Calu3 (cell line): Measurements from ENCODE around the gene KRTAP9-6. TPM values are rescaled to one million over a fixed set of nuclear protein-coding genes. Genes with fewer than 3 reads are reported as not detected.

ENCODE experiments used
- BruUV-seq: library from RNA; stranded (reverse); fragments of 400-500 nt; replicated peaks from 2 replicates; lab custom pipeline; 2021; lab: Mats Ljungman, UMichigan
- CTCF ChIA-PET: fragments of 300-600 bp; sonication (Branson Sonifier 250); formaldehyde crosslinking; loops from one replicate; lab custom pipeline; 2022; ENCODE audit warnings: antibody characterized with exemption; lab: Charles Lee
- DNase-seq: peaks from one replicate; pipeline ENCODE4 v3.0.0; 2022
- H3K27ac Mint-ChIP-seq: one replicate; pipeline ENCODE4 v1.8.0; 2022; ENCODE audit warnings: mixed read lengths; ENCODE audit not compliant: unreplicated experiment
- H3K27me3 Mint-ChIP-seq: one replicate; pipeline ENCODE4 v1.8.0; 2022; ENCODE audit warnings: mixed read lengths; ENCODE audit not compliant: unreplicated experiment
- H3K36me3 Mint-ChIP-seq: one replicate; pipeline ENCODE4 v1.8.0; 2022; ENCODE audit warnings: mild to moderate bottlenecking, moderate library complexity, mixed read lengths; ENCODE audit not compliant: insufficient read depth, unreplicated experiment
- H3K4me1 Mint-ChIP-seq: one replicate; pipeline ENCODE4 v1.8.0; 2022; ENCODE audit warnings: mild to moderate bottlenecking, low read depth, mixed read lengths; ENCODE audit not compliant: unreplicated experiment
- H3K4me3 Mint-ChIP-seq: one replicate; pipeline ENCODE4 v1.8.0; 2022; ENCODE audit warnings: mild to moderate bottlenecking, low read depth, moderate library complexity, mixed read lengths; ENCODE audit not compliant: unreplicated experiment
- H3K9me3 Mint-ChIP-seq: one replicate; pipeline ENCODE4 v1.8.0; 2022; ENCODE audit warnings: low read depth, mixed read lengths; ENCODE audit not compliant: unreplicated experiment
- intact Hi-C: fragments of 100-400 bp; cut with micrococcal nuclease; formaldehyde crosslinking; loops from one replicate; pipeline ENCODE4 v1.10.0; 2022; ENCODE audit not compliant: unreplicated experiment
- total RNA-seq: library from RNA; stranded (reverse); gene quantifications from 2 replicates; pipeline ENCODE4 v1.2.3, GENCODE V29; 2022
- TF ChIP-seq, protein P1 (sequence below): fragments of 200-600 bp; IDR thresholded peaks from one replicate; pipeline ENCODE4 v1.8.0; 2022; ENCODE audit warnings: antibody characterized with exemption; ENCODE audit not compliant: unreplicated experiment

Gene KRTAP9-6
- total RNA-seq, 1 experiment from 2014 or later: not detected

DNA sequence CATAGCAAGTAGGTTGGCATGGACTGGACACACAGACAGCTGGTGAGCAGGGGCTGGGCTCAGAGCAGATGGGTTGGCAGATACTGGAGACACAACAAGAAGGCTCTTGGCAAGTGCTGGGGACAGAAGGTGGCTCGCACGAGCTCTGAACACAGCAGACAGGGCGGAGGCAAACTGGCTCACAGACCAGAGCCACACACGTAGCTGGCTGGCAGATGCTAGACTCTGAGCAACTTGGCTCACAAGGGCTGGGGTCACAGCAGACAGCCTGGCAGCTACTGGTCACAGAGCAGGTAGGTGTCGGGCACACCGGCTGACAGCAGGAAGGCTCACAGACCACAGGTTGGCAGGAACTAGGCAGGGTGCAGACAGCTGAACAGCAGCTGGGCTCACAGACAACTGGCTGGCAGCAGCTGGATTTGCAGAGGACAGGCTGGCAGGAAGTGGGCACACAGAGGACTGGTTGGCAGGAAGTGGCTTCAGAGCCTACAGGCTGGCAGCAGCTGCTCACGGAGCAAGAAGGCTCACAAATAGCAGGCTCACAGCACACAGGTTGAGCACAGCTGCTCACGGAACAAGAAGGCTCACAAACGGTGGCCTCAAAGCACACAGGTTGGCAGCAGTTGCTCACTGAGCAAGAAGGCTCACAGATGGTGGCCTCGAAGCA is 43.2 kb downstream of the KRTAP9-6 start:
- DNase-seq: no peak
- Mint-ChIP-seq H3K27me3 (peaks cover 22% of the 10 kb centered on the region), H3K4me1 (peaks cover 8% of the 10 kb centered on the region), H3K36me3 (no peaks in the 10 kb centered on the region), H3K9me3 (no peaks in the 10 kb centered on the region), H3K4me3 (no peak overlapping the region), H3K27ac (no peak overlapping the region)
- intact Hi-C loops: no loop called here
- CTCF ChIA-PET: no interaction called here
- no TSS peak for BruUV-seq
- TF ChIP-seq, protein P1, sequence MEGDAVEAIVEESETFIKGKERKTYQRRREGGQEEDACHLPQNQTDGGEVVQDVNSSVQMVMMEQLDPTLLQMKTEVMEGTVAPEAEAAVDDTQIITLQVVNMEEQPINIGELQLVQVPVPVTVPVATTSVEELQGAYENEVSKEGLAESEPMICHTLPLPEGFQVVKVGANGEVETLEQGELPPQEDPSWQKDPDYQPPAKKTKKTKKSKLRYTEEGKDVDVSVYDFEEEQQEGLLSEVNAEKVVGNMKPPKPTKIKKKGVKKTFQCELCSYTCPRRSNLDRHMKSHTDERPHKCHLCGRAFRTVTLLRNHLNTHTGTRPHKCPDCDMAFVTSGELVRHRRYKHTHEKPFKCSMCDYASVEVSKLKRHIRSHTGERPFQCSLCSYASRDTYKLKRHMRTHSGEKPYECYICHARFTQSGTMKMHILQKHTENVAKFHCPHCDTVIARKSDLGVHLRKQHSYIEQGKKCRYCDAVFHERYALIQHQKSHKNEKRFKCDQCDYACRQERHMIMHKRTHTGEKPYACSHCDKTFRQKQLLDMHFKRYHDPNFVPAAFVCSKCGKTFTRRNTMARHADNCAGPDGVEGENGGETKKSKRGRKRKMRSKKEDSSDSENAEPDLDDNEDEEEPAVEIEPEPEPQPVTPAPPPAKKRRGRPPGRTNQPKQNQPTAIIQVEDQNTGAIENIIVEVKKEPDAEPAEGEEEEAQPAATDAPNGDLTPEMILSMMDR: no peak

DNA sequence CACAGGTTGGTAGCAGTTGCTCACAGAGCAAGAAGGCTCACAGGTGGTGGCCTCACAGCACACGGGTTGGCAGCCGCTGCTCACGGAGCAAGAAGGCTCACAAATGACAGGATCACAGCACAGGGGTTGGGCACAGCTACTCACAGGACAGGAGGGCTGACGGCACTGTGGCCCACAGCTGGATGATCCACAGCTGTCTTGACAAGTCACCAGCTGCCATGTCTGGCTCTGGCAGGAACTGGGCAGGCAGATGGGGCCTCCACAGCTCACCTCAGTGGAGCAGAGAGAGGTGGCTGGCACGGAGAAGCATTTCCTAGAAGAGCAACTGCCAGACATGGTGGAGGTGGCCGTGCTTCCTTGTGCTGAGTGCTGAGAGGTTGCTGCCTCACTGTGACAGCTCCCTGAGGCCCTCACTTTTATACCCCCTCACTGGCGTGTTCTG is 43.8 kb downstream of the KRTAP9-6 start, which contains the start of gene KRTAP16-1:
Gene KRTAP16-1 (minus strand): TSS at position 392 of the 442 bp plus-strand sequence. CDS start 56 bp downstream, at position 336.
- CTCF ChIA-PET: no interaction called here
- Mint-ChIP-seq H3K27me3 (peaks cover 22% of the 10 kb centered on the region), H3K4me1 (peaks cover 8% of the 10 kb centered on the region), H3K9me3 (no peaks in the 10 kb centered on the region), H3K27ac (no peak within 1 kb of the TSS), H3K4me3 (no peak within 1 kb of the TSS), H3K36me3 (no peaks in the 10 kb centered on the region)
- TF ChIP-seq, protein P1: no peak
- no TSS peak for BruUV-seq
- DNase-seq: no peak
- intact Hi-C loops: no loop called here

DNA sequence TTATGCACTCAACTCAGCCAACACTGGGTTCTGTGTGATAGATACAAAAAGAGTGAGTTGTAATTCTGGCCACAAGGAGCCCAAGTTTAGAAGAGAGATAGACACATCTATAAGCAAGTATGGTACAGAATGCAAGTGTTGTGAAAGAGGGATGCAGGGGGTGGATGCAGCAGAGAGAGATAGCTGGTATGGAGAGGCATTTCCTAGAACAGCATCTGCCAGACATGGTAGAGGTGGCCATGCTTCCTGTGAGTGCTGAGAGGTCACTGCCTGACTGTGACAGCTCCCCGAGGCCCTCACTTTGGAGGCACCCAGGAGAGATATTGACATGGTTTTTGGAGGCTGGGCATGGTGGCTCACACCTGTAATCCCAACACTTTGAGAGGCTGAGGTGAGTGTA is 45.9 kb downstream of the KRTAP9-6 start:
- no peak overlapping the region for H3K27ac Mint-ChIP-seq
- H3K9me3 Mint-ChIP-seq: no peaks in the 10 kb centered on the region
- CTCF ChIA-PET: no interaction called here
- intact Hi-C loops: no loop called here
- no peaks in the 10 kb centered on the region for H3K36me3 Mint-ChIP-seq
- peaks cover 8% of the 10 kb centered on the region for H3K4me1 Mint-ChIP-seq
- BruUV-seq: no TSS peak
- peaks cover 22% of the 10 kb centered on the region for H3K27me3 Mint-ChIP-seq
- TF ChIP-seq, protein P1: no peak
- no peak for DNase-seq
- H3K4me3 Mint-ChIP-seq: no peak overlapping the region

DNA sequence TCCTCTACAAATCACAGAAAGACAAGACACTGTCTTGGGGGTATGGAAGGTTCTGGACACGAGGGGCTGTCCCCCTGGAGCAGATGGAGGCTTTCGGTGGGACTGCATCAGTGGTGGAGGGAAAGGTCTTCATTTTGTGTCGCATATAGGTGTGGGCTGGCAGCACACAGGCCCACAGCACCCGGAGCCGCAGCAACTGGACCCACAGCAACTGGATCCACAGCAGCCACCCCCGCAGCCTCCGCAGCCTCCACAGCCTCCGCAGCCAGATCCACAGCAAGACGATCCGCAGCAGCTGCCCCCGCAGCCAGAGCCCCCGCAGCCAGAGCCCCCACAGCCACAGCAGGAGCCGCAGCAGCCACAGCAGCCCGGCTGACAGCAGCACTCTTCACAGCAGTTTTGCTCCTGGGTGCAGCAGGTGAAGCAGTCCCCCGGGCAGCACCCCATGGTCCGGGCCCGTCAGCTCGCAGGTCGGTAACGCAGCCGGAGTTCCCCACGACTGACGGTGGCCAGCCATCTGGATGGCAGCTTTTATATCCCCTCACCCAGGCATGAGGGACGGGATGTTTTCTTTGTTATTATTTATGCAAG is 50.1 kb downstream of the KRTAP9-6 start, which contains the start of gene KRTAP17-1:
Gene KRTAP17-1 (minus strand): TSS at position 507 of the 591 bp plus-strand sequence. CDS start 60 bp downstream, at position 447.
- CTCF ChIA-PET: no interaction called here
- no peaks in the 10 kb centered on the region for H3K4me1 Mint-ChIP-seq
- H3K36me3 Mint-ChIP-seq: no peaks in the 10 kb centered on the region
- TF ChIP-seq, protein P1: no peak
- BruUV-seq: no TSS peak
- H3K27me3 Mint-ChIP-seq: no peaks in the 10 kb centered on the region
- H3K4me3 Mint-ChIP-seq: no peak within 1 kb of the TSS
- no peak for DNase-seq
- H3K9me3 Mint-ChIP-seq: no peaks in the 10 kb centered on the region
- intact Hi-C loops: no loop called here
- no peak within 1 kb of the TSS for H3K27ac Mint-ChIP-seq

Other genes with a start within 250 kb of the KRTAP9-6 start
- gene KRTAP1-5, start 238.2 kb upstream of the KRTAP9-6 start, total RNA-seq: not detected in 2 replicates
- not detected in 2 replicates for gene KRTAP1-4, start 235.2 kb upstream of the KRTAP9-6 start, total RNA-seq
- not detected in 2 replicates for gene KRTAP1-3, start 230.5 kb upstream of the KRTAP9-6 start, total RNA-seq
- 10.2 and 15.9 TPM in 2 replicates for gene KRTAP1-1, start 223.9 kb upstream of the KRTAP9-6 start, total RNA-seq
- not detected in 2 replicates for gene KRTAP2-1, start 218.1 kb upstream of the KRTAP9-6 start, total RNA-seq
- not detected in 2 replicates for gene KRTAP2-2, start 210.1 kb upstream of the KRTAP9-6 start, total RNA-seq
- gene KRTAP2-3, start 205.3 kb upstream of the KRTAP9-6 start, total RNA-seq: 9.4 and 18.2 TPM in 2 replicates
- gene KRTAP2-4, start 199.5 kb upstream of the KRTAP9-6 start, total RNA-seq: not detected in 2 replicates
- gene KRTAP4-7, start 181.2 kb upstream of the KRTAP9-6 start, total RNA-seq: not detected in 2 replicates
- not detected in 2 replicates for gene KRTAP4-8, start 167.2 kb upstream of the KRTAP9-6 start, total RNA-seq
- gene KRTAP4-16, start 163.2 kb upstream of the KRTAP9-6 start, total RNA-seq: not detected in 2 replicates
- not detected in 2 replicates for gene KRTAP4-9, start 160.0 kb upstream of the KRTAP9-6 start, total RNA-seq
- gene KRTAP4-11, start 147.0 kb upstream of the KRTAP9-6 start, total RNA-seq: not detected in 2 replicates
- not detected in 2 replicates for gene KRTAP4-12, start 141.2 kb upstream of the KRTAP9-6 start, total RNA-seq
- not detected in 2 replicates for gene KRTAP4-6, start 124.8 kb upstream of the KRTAP9-6 start, total RNA-seq
- not detected in 2 replicates for gene KRTAP4-5, start 115.6 kb upstream of the KRTAP9-6 start, total RNA-seq
- not detected in 2 replicates for gene KRTAP4-4, start 104.6 kb upstream of the KRTAP9-6 start, total RNA-seq
- not detected in 2 replicates for gene KRTAP4-3, start 97.2 kb upstream of the KRTAP9-6 start, total RNA-seq
- gene KRTAP4-2, start 87.2 kb upstream of the KRTAP9-6 start, total RNA-seq: not detected in 2 replicates
- not detected in 2 replicates for gene KRTAP4-1, start 80.5 kb upstream of the KRTAP9-6 start, total RNA-seq
- not detected in 2 replicates for gene KRTAP9-1, start 75.5 kb upstream of the KRTAP9-6 start, total RNA-seq
- gene KRTAP9-2, start 38.7 kb upstream of the KRTAP9-6 start, total RNA-seq: not detected in 2 replicates
- gene KRTAP9-3, start 32.9 kb upstream of the KRTAP9-6 start, total RNA-seq: not detected in 2 replicates
- not detected in 2 replicates for gene KRTAP9-8, start 27.4 kb upstream of the KRTAP9-6 start, total RNA-seq
- not detected in 2 replicates for gene KRTAP9-4, start 15.7 kb upstream of the KRTAP9-6 start, total RNA-seq
- not detected in 2 replicates for gene KRTAP9-9, start 10.0 kb upstream of the KRTAP9-6 start, total RNA-seq
- not detected in 2 replicates for gene KRTAP9-7, start 10.3 kb downstream of the KRTAP9-6 start, total RNA-seq
- gene KRTAP29-1, start 37.5 kb downstream of the KRTAP9-6 start, total RNA-seq: not detected in 2 replicates
- gene KRTAP16-1, start 43.9 kb downstream of the KRTAP9-6 start, total RNA-seq: not detected in 2 replicates
- gene KRTAP17-1, start 50.3 kb downstream of the KRTAP9-6 start, total RNA-seq: not detected in 2 replicates
- gene KRT33A, start 85.5 kb downstream of the KRTAP9-6 start, total RNA-seq: not detected in 2 replicates
- gene KRT33B, start 104.4 kb downstream of the KRTAP9-6 start, total RNA-seq: not detected in 2 replicates
- not detected in 2 replicates for gene KRT34, start 116.9 kb downstream of the KRTAP9-6 start, total RNA-seq
- gene KRT31, start 132.2 kb downstream of the KRTAP9-6 start, total RNA-seq: not detected in 2 replicates
- not detected in 2 replicates for gene KRT37, start 159.2 kb downstream of the KRTAP9-6 start, total RNA-seq
- not detected in 2 replicates for gene KRT38, start 175.6 kb downstream of the KRTAP9-6 start, total RNA-seq
- gene KRT32, start 202.0 kb downstream of the KRTAP9-6 start, total RNA-seq: not detected in 2 replicates
- not detected in 2 replicates for gene KRT35, start 215.8 kb downstream of the KRTAP9-6 start, total RNA-seq
- gene KRT36, start 224.5 kb downstream of the KRTAP9-6 start, total RNA-seq: not detected in 2 replicates
- gene KRT13, start 240.2 kb downstream of the KRTAP9-6 start, total RNA-seq: 45.7 and 323 TPM in 2 replicates